ENCODE results near the gene NDUFA3.

NDUFA3 gene

GRCh38 chr19:54137699-54138488 is 35.2 kb downstream of the NDUFA3 start, which contains the start of gene CNOT3:
TSS of gene CNOT3 (plus strand) at chr19:54137762. CDS start at chr19:54142979, 5,217 bp downstream.
- DNase-seq (ENCODE audit: low spot score) = peak; percentile 47

GRCh38 chr19:54138489-54139256 is 36.0 kb downstream of the NDUFA3 start:
- DNase-seq (ENCODE audit: low spot score) = no peak

GRCh38 chr19:54141356-54141755 is 38.7 kb downstream of the NDUFA3 start:
- DNase-seq (ENCODE audit: low spot score) = no peak

- no peak for DNase-seq (ENCODE audit: low spot score)
Measured at GRCh38 chr19:54142166-54142780, 39.6 kb downstream of the NDUFA3 start.

- DNase-seq (ENCODE audit: low spot score) = no peak
Measured at GRCh38 chr19:54145541-54146158, 43.0 kb downstream of the NDUFA3 start.

- DNase-seq (ENCODE audit: low spot score) = no peak
Measured at GRCh38 chr19:54147676-54148075, 45.0 kb downstream of the NDUFA3 start.

- DNase-seq (ENCODE audit: low spot score) = no peak
Measured at GRCh38 chr19:54148158-54148557, 45.5 kb downstream of the NDUFA3 start.

GRCh38 chr19:54149021-54149812 is 46.6 kb downstream of the NDUFA3 start:
- DNase-seq (ENCODE audit: low spot score) = no peak

- DNase-seq (ENCODE audit: low spot score) = no peak
Measured at GRCh38 chr19:54151362-54152035, 48.8 kb downstream of the NDUFA3 start.

- no peak for DNase-seq (ENCODE audit: low spot score)
Measured at GRCh38 chr19:54152267-54152666, 49.6 kb downstream of the NDUFA3 start.

GRCh38 chr19:54152878-54153524 is 50.3 kb downstream of the NDUFA3 start:
- no peak for DNase-seq (ENCODE audit: low spot score)

GRCh38 chr19:54153731-54154326 is 51.2 kb downstream of the NDUFA3 start:
- no peak for DNase-seq (ENCODE audit: low spot score)

- DNase-seq (ENCODE audit: low spot score) = no peak
Measured at GRCh38 chr19:54154603-54155345, 52.1 kb downstream of the NDUFA3 start.

GRCh38 chr19:54155694-54156093 is 53.0 kb downstream of the NDUFA3 start:
- no peak for DNase-seq (ENCODE audit: low spot score)

GRCh38 chr19:54156490-54156889 is 53.8 kb downstream of the NDUFA3 start:
- no peak for DNase-seq (ENCODE audit: low spot score)

- no peak for DNase-seq (ENCODE audit: low spot score)
Measured at GRCh38 chr19:54156953-54157352, 54.3 kb downstream of the NDUFA3 start.
